NB4 (cell line): ENCODE data around the gene PREB.

ENCODE experiments used
- CTCF ChIP-seq: IDR thresholded peaks from one replicate; pipeline ENCODE4 v1.5.1; 2012; ENCODE audit warnings: low read depth, low read length
- MAX ChIP-seq: IDR thresholded peaks from 2 replicates; pipeline ENCODE4 v1.6.1; 2011; ENCODE audit warnings: low read depth, low read length
- MYC ChIP-seq: IDR thresholded peaks from 2 replicates; pipeline ENCODE4 v1.6.1; 2011; ENCODE audit warnings: low read depth, low read length
- POLR2A ChIP-seq: IDR thresholded peaks from 2 replicates; pipeline ENCODE4 v1.6.1; 2011; ENCODE audit warnings: mild to moderate bottlenecking; ENCODE audit not compliant: insufficient read length; ENCODE audit errors: extremely low read depth

GRCh38 chr2:27143285-27143684, 8.8 kb upstream of the PREB start:
- TF ChIP-seq POLR2A (no peak), CTCF (no peak), MAX (no peak), MYC (no peak)
